GM23338 (cell line): ENCODE measurements around the gene CDKL1. TPM values are rescaled to one million over a fixed set of nuclear protein-coding genes. Genes with fewer than 3 reads are reported as not detected.
A peak's percentile ranks its signal among the peaks of the same experiment; 100 is the strongest.

Source experiments
- ATAC-seq: fragments of 200-7000 bp; cut with Tn5 transposase; 3 replicates; pipeline ENCODE4 v1.9.1; 2020
- DNase-seq: peaks from one replicate; pipeline ENCODE4 v3.0.0-alpha.2; 2015; ENCODE audit warnings: low spot score
- H2AFZ ChIP-seq: fragments of 200-600 bp; sonication (generic); 2 replicates; pipeline ENCODE4 v1.8.0; 2016; ENCODE audit warnings: antibody characterized with exemption, mild to moderate bottlenecking, moderate library complexity
- H3F3A ChIP-seq: fragments of 200-600 bp; sonication (generic); replicated peaks from 2 replicates; pipeline ENCODE4 v1.8.0; 2017; ENCODE audit warnings: antibody characterized with exemption, mixed run types, low read depth
- H3K27ac ChIP-seq: fragments of 200-600 bp; sonication (generic); 2 replicates; pipeline ENCODE4 v1.6.1; 2016; ENCODE audit warnings: low read depth
- H3K27me3 ChIP-seq: fragments of 200-600 bp; sonication (generic); 2 replicates; pipeline ENCODE4 v1.8.0; 2016; ENCODE audit warnings: mild to moderate bottlenecking, mixed run types, moderate library complexity; ENCODE audit not compliant: insufficient read depth
- H3K36me3 ChIP-seq: fragments of 200-600 bp; sonication (generic); 2 replicates; pipeline ENCODE4 v1.8.0; 2016; ENCODE audit warnings: mild to moderate bottlenecking; ENCODE audit not compliant: insufficient read depth
- H3K4me1 ChIP-seq: fragments of 200-600 bp; sonication (generic); 2 replicates; pipeline ENCODE4 v1.8.0; 2016; ENCODE audit warnings: mild to moderate bottlenecking, moderate library complexity; ENCODE audit not compliant: insufficient read depth
- H3K4me2 ChIP-seq: fragments of 200-600 bp; sonication (generic); 2 replicates; pipeline ENCODE4 v1.7.1; 2017; ENCODE audit warnings: mixed run types
- H3K4me3 ChIP-seq: fragments of 200-600 bp; sonication (generic); 2 replicates; pipeline ENCODE4 v1.6.1; 2016; ENCODE audit warnings: mixed run types
- H3K79me2 ChIP-seq: fragments of 200-600 bp; sonication (generic); replicated peaks from 2 replicates; pipeline ENCODE4 v1.8.0; 2017; ENCODE audit warnings: mild to moderate bottlenecking; ENCODE audit not compliant: insufficient read depth
- H3K9me2 ChIP-seq: fragments of 200-600 bp; sonication (generic); 2 replicates; pipeline ENCODE4 v1.8.0; 2017; ENCODE audit not compliant: insufficient read depth
- H4K20me1 ChIP-seq: fragments of 200-600 bp; sonication (generic); replicated peaks from 2 replicates; pipeline ENCODE4 v1.8.0; 2017; ENCODE audit warnings: mild to moderate bottlenecking; ENCODE audit not compliant: insufficient read depth
- H3K27ac Mint-ChIP-seq: 2 replicates; pipeline ENCODE4 v1.8.0; 2020; ENCODE audit warnings: inconsistent platforms, mild to moderate bottlenecking, moderate library complexity, mixed read lengths
- H3K27me3 Mint-ChIP-seq: 3 replicates; pipeline ENCODE4 v1.8.0; 2022; ENCODE audit warnings: low read depth, mild to moderate bottlenecking, moderate library complexity, mixed read lengths, inconsistent platforms; ENCODE audit not compliant: insufficient read depth, poor library complexity
- H3K36me3 Mint-ChIP-seq: 3 replicates; pipeline ENCODE4 v1.8.0; 2021; ENCODE audit warnings: low read depth, mild to moderate bottlenecking, inconsistent platforms, moderate library complexity, mixed read lengths
- H3K4me1 Mint-ChIP-seq: 3 replicates; pipeline ENCODE4 v1.8.0; 2020; ENCODE audit warnings: mild to moderate bottlenecking, inconsistent platforms, mixed read lengths
- H3K4me3 Mint-ChIP-seq: 3 replicates; pipeline ENCODE4 v1.8.0; 2021; ENCODE audit warnings: moderate library complexity, mild to moderate bottlenecking, inconsistent platforms, mixed read lengths
- H3K9me3 Mint-ChIP-seq: 3 replicates; pipeline ENCODE4 v1.8.0; 2020; ENCODE audit warnings: moderate library complexity, mild to moderate bottlenecking, inconsistent platforms, mixed read lengths
- CREB1 ChIP-seq: fragments of 250-450 bp; sonication (Bioruptor Pico); IDR thresholded peaks from 2 replicates; pipeline ENCODE4 v1.5.0; 2020; ENCODE audit warnings: low read depth, mild to moderate bottlenecking, moderate library complexity
- ETS1 ChIP-seq: IDR thresholded peaks from 2 replicates; pipeline ENCODE4 v1.6.1; 2016; ENCODE audit warnings: antibody characterized with exemption
- EZH2 ChIP-seq: fragments of 200-600 bp; sonication (generic); IDR thresholded peaks from one replicate; pipeline ENCODE4 v1.8.0; 2017; ENCODE audit warnings: antibody characterized with exemption, mild to moderate bottlenecking, low read depth; ENCODE audit not compliant: unreplicated experiment
- EZH2phosphoT487 ChIP-seq: fragments of 200-600 bp; sonication (generic); IDR thresholded peaks from one replicate; pipeline ENCODE4 v1.8.1; 2018; ENCODE audit warnings: antibody characterized with exemption; ENCODE audit not compliant: unreplicated experiment
- JUNB ChIP-seq: IDR thresholded peaks from one replicate; pipeline ENCODE4 v1.6.1; 2016; ENCODE audit warnings: antibody characterized with exemption; ENCODE audit not compliant: unreplicated experiment
- NANOG ChIP-seq: IDR thresholded peaks from 2 replicates; pipeline ENCODE4 v1.6.1; 2016; ENCODE audit warnings: antibody characterized with exemption, borderline replicate concordance
- POLR2AphosphoS5 ChIP-seq: IDR thresholded peaks from 2 replicates; pipeline ENCODE4 v1.6.1; 2016; ENCODE audit warnings: antibody characterized with exemption, low read depth
- STAT1 ChIP-seq: IDR thresholded peaks from one replicate; pipeline ENCODE4 v1.6.1; 2016; ENCODE audit warnings: antibody characterized with exemption; ENCODE audit not compliant: unreplicated experiment
- ZNF114 ChIP-seq: fragments of 250-450 bp; sonication (Bioruptor Pico); IDR thresholded peaks from 2 replicates; pipeline ENCODE4 v1.5.0; 2020; ENCODE audit warnings: mild to moderate bottlenecking, moderate library complexity
- ZNF331 ChIP-seq: fragments of 250-450 bp; sonication (Bioruptor Pico); IDR thresholded peaks from 2 replicates; pipeline ENCODE4 v1.5.0; 2020; ENCODE audit warnings: low read depth, mild to moderate bottlenecking, moderate library complexity
- ZNF462 ChIP-seq: fragments of 250-450 bp; sonication (Bioruptor Pico); IDR thresholded peaks from 2 replicates; pipeline ENCODE4 v1.5.0; 2020; ENCODE audit warnings: mild to moderate bottlenecking, moderate library complexity
- polyA plus RNA-seq: library from polyadenylated mRNA; unstranded; fragments of >200 nt; fragmentation: Nextera tagmentation; extraction: Ambion mirVana; gene quantifications from 2 replicates; pipeline ENCODE4 v1.2.1, GENCODE V29; 2016
- total RNA-seq: library from RNA; depleted of rRNA; stranded (reverse); fragments of >200 nt; shearing (Covaris generic); gene quantifications from 2 replicates; pipeline ENCODE4 v1.2.3, GENCODE V29; 2014
- TF ChIP-seq, protein P1 (sequence below): IDR thresholded peaks from one replicate; pipeline ENCODE4 v1.6.1; 2018; ENCODE audit warnings: antibody characterized with exemption; ENCODE audit not compliant: unreplicated experiment
- TF ChIP-seq, protein P2 (sequence below), 2 experiments: fragments of 200-600 bp in 1 of 2; sonication (generic) in 1 of 2; conservative IDR thresholded peaks; 2 replicates each; pipeline versions ENCODE4 v1.5.1 to v1.6.1; 2016 to 2017; ENCODE audit warnings: antibody characterized with exemption in 2 of 2, low read depth in 2 of 2, mild to moderate bottlenecking in 2 of 2, moderate library complexity in 1 of 2

CDKL1 gene
- total and polyA plus RNA-seq, 2 experiments from 2014 or later: 0.52 TPM

GRCh38 chr14:50343434-50343833 lies 53.2 kb downstream of the CDKL1 start:
- TF ChIP-seq EZH2: no peak
- no peak for TF ChIP-seq JUNB
- TF ChIP-seq POLR2AphosphoS5: no peak
- TF ChIP-seq, protein P1, sequence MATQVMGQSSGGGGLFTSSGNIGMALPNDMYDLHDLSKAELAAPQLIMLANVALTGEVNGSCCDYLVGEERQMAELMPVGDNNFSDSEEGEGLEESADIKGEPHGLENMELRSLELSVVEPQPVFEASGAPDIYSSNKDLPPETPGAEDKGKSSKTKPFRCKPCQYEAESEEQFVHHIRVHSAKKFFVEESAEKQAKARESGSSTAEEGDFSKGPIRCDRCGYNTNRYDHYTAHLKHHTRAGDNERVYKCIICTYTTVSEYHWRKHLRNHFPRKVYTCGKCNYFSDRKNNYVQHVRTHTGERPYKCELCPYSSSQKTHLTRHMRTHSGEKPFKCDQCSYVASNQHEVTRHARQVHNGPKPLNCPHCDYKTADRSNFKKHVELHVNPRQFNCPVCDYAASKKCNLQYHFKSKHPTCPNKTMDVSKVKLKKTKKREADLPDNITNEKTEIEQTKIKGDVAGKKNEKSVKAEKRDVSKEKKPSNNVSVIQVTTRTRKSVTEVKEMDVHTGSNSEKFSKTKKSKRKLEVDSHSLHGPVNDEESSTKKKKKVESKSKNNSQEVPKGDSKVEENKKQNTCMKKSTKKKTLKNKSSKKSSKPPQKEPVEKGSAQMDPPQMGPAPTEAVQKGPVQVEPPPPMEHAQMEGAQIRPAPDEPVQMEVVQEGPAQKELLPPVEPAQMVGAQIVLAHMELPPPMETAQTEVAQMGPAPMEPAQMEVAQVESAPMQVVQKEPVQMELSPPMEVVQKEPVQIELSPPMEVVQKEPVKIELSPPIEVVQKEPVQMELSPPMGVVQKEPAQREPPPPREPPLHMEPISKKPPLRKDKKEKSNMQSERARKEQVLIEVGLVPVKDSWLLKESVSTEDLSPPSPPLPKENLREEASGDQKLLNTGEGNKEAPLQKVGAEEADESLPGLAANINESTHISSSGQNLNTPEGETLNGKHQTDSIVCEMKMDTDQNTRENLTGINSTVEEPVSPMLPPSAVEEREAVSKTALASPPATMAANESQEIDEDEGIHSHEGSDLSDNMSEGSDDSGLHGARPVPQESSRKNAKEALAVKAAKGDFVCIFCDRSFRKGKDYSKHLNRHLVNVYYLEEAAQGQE: no peak
- TF ChIP-seq ZNF114 (CRISPR knock-in tag): no peak
- TF ChIP-seq ZNF462 (CRISPR knock-in tag): no peak
- TF ChIP-seq EZH2phosphoT487: no peak
- TF ChIP-seq ETS1: no peak
- TF ChIP-seq ZNF331 (CRISPR knock-in tag): no peak
- TF ChIP-seq NANOG: no peak
- no peak for TF ChIP-seq CREB1
- TF ChIP-seq, protein P2, sequence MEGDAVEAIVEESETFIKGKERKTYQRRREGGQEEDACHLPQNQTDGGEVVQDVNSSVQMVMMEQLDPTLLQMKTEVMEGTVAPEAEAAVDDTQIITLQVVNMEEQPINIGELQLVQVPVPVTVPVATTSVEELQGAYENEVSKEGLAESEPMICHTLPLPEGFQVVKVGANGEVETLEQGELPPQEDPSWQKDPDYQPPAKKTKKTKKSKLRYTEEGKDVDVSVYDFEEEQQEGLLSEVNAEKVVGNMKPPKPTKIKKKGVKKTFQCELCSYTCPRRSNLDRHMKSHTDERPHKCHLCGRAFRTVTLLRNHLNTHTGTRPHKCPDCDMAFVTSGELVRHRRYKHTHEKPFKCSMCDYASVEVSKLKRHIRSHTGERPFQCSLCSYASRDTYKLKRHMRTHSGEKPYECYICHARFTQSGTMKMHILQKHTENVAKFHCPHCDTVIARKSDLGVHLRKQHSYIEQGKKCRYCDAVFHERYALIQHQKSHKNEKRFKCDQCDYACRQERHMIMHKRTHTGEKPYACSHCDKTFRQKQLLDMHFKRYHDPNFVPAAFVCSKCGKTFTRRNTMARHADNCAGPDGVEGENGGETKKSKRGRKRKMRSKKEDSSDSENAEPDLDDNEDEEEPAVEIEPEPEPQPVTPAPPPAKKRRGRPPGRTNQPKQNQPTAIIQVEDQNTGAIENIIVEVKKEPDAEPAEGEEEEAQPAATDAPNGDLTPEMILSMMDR (conservative IDR thresholded peaks at IDR 0.05; ENCODE audit: low read depth in 2 of 2): no peak
- no peak for TF ChIP-seq STAT1
- H3K27me3 ChIP-seq: no peaks in the 10 kb centered on the region
- no peak for ATAC-seq
- no peaks in the 10 kb centered on the region for H4K20me1 ChIP-seq
- no peaks in the 10 kb centered on the region for H3K79me2 ChIP-seq
- H3K4me2 ChIP-seq: no peak overlapping the region
- H3K4me3 ChIP-seq: no peak overlapping the region
- Mint-ChIP-seq H3K9me3 (no peaks in the 10 kb centered on the region), H3K4me1 (peaks cover 31% of the 10 kb centered on the region), H3K4me3 (no peak overlapping the region), H3K36me3 (no peaks in the 10 kb centered on the region), H3K27me3 (peaks cover 2% of the 10 kb centered on the region), H3K27ac (no peak overlapping the region)
- no peaks in the 10 kb centered on the region for H3K9me2 ChIP-seq
- no peaks in the 10 kb centered on the region for H3F3A ChIP-seq
- no peaks in the 10 kb centered on the region; the same call in none of the 2 replicates for H3K4me1 ChIP-seq
- H3K27ac ChIP-seq: no peak overlapping the region
- H2AFZ ChIP-seq: peak overlapping the region; percentile 50; the same call in 1 of the 2 replicates
- H3K36me3 ChIP-seq: no peaks in the 10 kb centered on the region
- no peak for DNase-seq
